ENCODE results near the gene SLC5A6.

SLC5A6 gene
- 30.7 to 127 (median 83.6) reads per million in 9 experiments for total RNA-seq

DNA sequence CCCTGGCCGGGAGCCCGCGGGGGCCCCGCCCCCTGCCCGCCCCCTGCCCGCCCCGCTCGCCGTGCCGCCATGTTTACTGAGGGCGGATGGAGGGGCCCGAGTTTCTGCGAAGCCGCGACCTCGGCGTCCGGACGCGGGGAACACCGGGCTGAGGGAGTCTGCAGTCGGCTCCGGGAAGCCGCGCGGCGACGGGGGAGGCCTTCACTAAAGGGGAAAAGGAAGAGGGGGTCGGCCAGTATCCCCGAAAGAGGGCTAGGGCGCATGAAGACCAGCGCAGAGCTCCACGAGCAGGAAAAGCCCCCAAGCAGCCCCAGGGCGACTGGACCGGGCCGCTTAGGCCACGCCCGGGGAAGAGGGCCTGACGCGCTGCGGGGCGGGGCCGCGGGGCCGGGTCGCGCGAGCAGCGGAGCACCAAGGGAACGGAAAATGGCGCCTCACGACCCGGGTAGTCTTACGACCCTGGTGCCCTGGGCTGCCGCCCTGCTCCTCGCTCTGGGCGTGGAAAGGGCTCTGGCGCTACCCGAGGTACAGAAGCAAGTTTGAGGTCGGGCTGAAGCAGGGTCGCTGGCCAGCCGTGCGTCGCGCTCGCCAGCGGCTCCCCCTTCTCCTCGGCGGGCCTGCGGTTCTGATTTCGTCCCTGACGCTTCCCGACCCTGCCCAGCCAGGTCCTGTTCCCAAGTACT, at the start of gene SLC5A6, which contains the start of gene ATRAID:
Gene SLC5A6, minus strand, starts transcription at position 326 of the 683 bp plus-strand sequence. CDS start 4,618 bp downstream, outside the sequence.
Gene ATRAID, plus strand, starts transcription at position 99 of the 683 bp plus-strand sequence. Its CDS starts 328 bp downstream, at position 427.
- ATAC-seq (replicated peaks) (peak; percentile 87), DNase-seq (peak; percentile 83 to 89 (median 87))
- H3K9me3 Mint-ChIP-seq, result no peaks in the 10 kb centered on the region
- H3K27ac Mint-ChIP-seq, result peak within 1 kb of the TSS; percentile 100
- H3K4me1 Mint-ChIP-seq (ENCODE audit: low read depth in 2 of 2), result peaks cover 22 to 36% of the 10 kb centered on the region in 2 donors
- H3K36me3 Mint-ChIP-seq (ENCODE audit: insufficient read depth), result peaks cover 23% of the 10 kb centered on the region
- peak within 1 kb of the TSS; percentile 96 to 100 for H3K4me3 Mint-ChIP-seq
- H3K27me3 Mint-ChIP-seq, result no peaks in the 10 kb centered on the region

GRCh38 chr2:27261241-27261925, 49.3 kb upstream of the SLC5A6 start:
- Mint-ChIP-seq H3K4me3 (peak overlapping the region; percentile 73 to 84), H3K27ac (no peak overlapping the region), H3K36me3 (ENCODE audit: insufficient read depth) (peaks cover 6% of the 10 kb centered on the region), H3K4me1 (ENCODE audit: low read depth in 2 of 2) (peaks cover 22 to 27% of the 10 kb centered on the region in 2 donors), H3K27me3 (peaks cover 73 to 77% of the 10 kb centered on the region in 2 donors), H3K9me3 (no peaks in the 10 kb centered on the region)
- DNase-seq (no peak), ATAC-seq (replicated peaks) (no peak)

DNA sequence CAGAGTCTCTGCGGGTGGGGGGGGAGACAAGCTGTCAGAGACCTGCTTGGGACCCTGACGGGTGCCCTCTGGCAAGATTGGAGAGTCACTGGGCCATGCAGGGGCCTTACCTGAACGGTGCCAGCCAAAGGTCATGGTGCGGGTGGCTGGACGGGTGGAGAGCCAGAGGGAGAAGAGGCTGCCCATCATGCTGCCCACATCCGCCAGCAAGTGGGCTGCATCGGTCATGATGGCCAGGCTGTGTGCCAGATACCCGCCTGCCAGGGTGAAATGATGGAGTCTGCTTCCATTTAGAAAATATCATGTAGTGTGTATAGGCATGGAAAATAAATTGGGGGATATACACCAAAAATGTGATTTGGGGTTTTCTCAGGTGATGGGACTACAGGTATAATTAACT, 46.0 kb upstream of the SLC5A6 start:
- ATAC-seq (replicated peaks) (no peak), DNase-seq (no peak)
- H3K27me3 Mint-ChIP-seq, result peaks cover 78 to 88% of the 10 kb centered on the region in 2 donors
- H3K9me3 Mint-ChIP-seq, result no peaks in the 10 kb centered on the region
- peaks cover 6% of the 10 kb centered on the region for H3K36me3 Mint-ChIP-seq (ENCODE audit: insufficient read depth)
- H3K27ac Mint-ChIP-seq, result no peak overlapping the region
- peaks cover 10 to 13% of the 10 kb centered on the region in 2 donors for H3K4me1 Mint-ChIP-seq (ENCODE audit: low read depth in 2 of 2)
- H3K4me3 Mint-ChIP-seq, result no peak overlapping the region

- H3K27me3 Mint-ChIP-seq, result peaks cover 78 to 84% of the 10 kb centered on the region in 2 donors
- DNase-seq, result no peak
- no peaks in the 10 kb centered on the region for H3K9me3 Mint-ChIP-seq
- H3K4me1 Mint-ChIP-seq (ENCODE audit: low read depth in 2 of 2), result peaks cover 9 to 12% of the 10 kb centered on the region in 2 donors
- H3K4me3 Mint-ChIP-seq, result no peak overlapping the region
- no peak for ATAC-seq (replicated peaks)
- no peak overlapping the region for H3K27ac Mint-ChIP-seq
- peaks cover 6% of the 10 kb centered on the region for H3K36me3 Mint-ChIP-seq (ENCODE audit: insufficient read depth)
Measured at GRCh38 chr2:27256855-27257454, 44.9 kb upstream of the SLC5A6 start.

DNA sequence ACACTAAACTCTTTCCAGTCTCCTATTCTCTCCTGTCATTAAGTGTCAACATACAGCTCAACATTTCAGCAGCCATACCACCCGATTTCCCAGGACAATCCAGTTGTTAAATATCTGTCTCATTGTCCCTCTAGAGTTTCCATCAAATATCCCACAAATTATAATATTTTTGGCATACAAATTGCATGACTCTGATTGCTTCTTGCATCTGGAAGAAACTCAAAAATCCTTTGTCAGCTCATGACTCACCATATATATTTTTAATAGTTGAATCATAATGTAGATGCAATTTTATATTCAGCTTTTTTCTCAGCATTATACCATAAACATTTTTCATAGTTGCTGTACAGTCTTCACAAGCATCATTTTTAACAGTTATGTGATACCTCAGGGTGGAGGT, 43.6 kb upstream of the SLC5A6 start:
- peaks cover 0 to under 1% of the 10 kb centered on the region in 2 donors for H3K4me1 Mint-ChIP-seq (ENCODE audit: low read depth in 2 of 2)
- no peak overlapping the region for H3K4me3 Mint-ChIP-seq
- ATAC-seq (replicated peaks), result no peak
- no peak overlapping the region for H3K27ac Mint-ChIP-seq
- peaks cover 3% of the 10 kb centered on the region for H3K36me3 Mint-ChIP-seq (ENCODE audit: insufficient read depth)
- no peaks in the 10 kb centered on the region for H3K9me3 Mint-ChIP-seq
- peaks cover 79 to 84% of the 10 kb centered on the region in 2 donors for H3K27me3 Mint-ChIP-seq
- DNase-seq, result no peak

- Mint-ChIP-seq H3K4me3 (no peak overlapping the region), H3K27ac (no peak overlapping the region), H3K9me3 (no peaks in the 10 kb centered on the region), H3K4me1 (ENCODE audit: low read depth in 2 of 2) (no peaks in the 10 kb centered on the region), H3K27me3 (peaks cover 76 to 83% of the 10 kb centered on the region in 2 donors), H3K36me3 (ENCODE audit: insufficient read depth) (peaks cover 3% of the 10 kb centered on the region)
- ATAC-seq (replicated peaks), result no peak
- DNase-seq, result no peak
Measured at GRCh38 chr2:27255187-27255586, 43.1 kb upstream of the SLC5A6 start.

GRCh38 chr2:27251766-27252165, 39.7 kb upstream of the SLC5A6 start:
- H3K4me3 Mint-ChIP-seq, result no peak overlapping the region
- peaks cover 6% of the 10 kb centered on the region for H3K36me3 Mint-ChIP-seq (ENCODE audit: insufficient read depth)
- no peak for DNase-seq
- H3K27ac Mint-ChIP-seq, result no peak overlapping the region
- H3K9me3 Mint-ChIP-seq, result no peaks in the 10 kb centered on the region
- no peak for ATAC-seq (replicated peaks)
- no peaks in the 10 kb centered on the region for H3K4me1 Mint-ChIP-seq (ENCODE audit: low read depth in 2 of 2)
- peaks cover 49% of the 10 kb centered on the region in 2 donors for H3K27me3 Mint-ChIP-seq

GRCh38 chr2:27250652-27251379, 38.7 kb upstream of the SLC5A6 start:
- H3K4me1 Mint-ChIP-seq (ENCODE audit: low read depth in 2 of 2), result no peaks in the 10 kb centered on the region
- H3K4me3 Mint-ChIP-seq, result no peak overlapping the region
- H3K36me3 Mint-ChIP-seq (ENCODE audit: insufficient read depth), result peaks cover 6% of the 10 kb centered on the region
- no peaks in the 10 kb centered on the region for H3K9me3 Mint-ChIP-seq
- peak overlapping the region in 1 of 2 donors; percentile 71 for H3K27ac Mint-ChIP-seq
- H3K27me3 Mint-ChIP-seq, result peaks cover 39 to 41% of the 10 kb centered on the region in 2 donors
- ATAC-seq (replicated peaks), result no peak
- DNase-seq, result no peak

GRCh38 chr2:27249891-27250651, 38.0 kb upstream of the SLC5A6 start:
- no peak overlapping the region for H3K4me3 Mint-ChIP-seq
- ATAC-seq (replicated peaks) (peak; percentile 54), DNase-seq (peak; percentile 25 to 33 (median 33))
- H3K36me3 Mint-ChIP-seq (ENCODE audit: insufficient read depth), result peaks cover 6% of the 10 kb centered on the region
- H3K9me3 Mint-ChIP-seq, result no peaks in the 10 kb centered on the region
- H3K27me3 Mint-ChIP-seq, result peaks cover 32 to 33% of the 10 kb centered on the region in 2 donors
- no peaks in the 10 kb centered on the region for H3K4me1 Mint-ChIP-seq (ENCODE audit: low read depth in 2 of 2)
- H3K27ac Mint-ChIP-seq, result peak overlapping the region in 1 of 2 donors; percentile 71

DNA sequence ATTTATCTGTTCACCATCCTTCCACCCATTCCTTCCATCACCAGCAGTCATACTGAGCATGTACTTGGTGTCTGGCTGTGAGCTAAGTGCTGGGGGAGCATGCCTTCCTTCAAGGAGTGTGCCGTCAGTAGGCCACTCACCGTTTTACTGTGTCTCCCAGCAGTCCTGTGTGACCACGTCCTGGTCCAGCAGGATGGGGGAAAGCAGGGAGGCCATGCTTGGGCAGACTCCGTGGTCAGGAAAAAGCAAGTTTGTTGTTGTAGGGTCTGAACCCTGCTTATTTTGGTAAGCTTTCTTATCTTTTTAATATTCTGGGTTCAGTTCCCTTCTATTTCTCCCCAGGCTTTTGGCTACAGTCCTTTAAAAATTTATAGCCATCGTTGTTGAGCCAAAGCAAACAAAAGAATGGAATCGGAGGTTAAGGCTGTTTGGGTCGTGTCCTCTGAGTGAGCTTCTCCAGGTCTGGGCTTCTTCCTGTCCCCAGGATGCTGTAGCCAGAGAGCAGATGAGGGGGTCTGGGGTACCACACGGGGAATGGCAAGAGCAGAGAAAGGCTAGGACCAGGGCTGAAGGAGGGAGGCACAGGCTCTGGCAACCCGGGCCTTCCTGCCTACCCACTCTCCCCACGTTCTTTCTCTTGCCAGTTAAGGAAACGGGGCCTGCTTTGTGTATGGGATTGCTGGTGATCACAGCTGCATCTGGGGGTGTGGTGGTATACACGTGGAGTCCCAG, 37.3 kb upstream of the SLC5A6 start:
- H3K9me3 Mint-ChIP-seq, result no peaks in the 10 kb centered on the region
- no peak for ATAC-seq (replicated peaks)
- H3K27me3 Mint-ChIP-seq, result peaks cover 24 to 26% of the 10 kb centered on the region in 2 donors
- H3K27ac Mint-ChIP-seq, result no peak overlapping the region
- H3K4me1 Mint-ChIP-seq (ENCODE audit: low read depth in 2 of 2), result no peaks in the 10 kb centered on the region
- DNase-seq, result no peak
- no peak overlapping the region for H3K4me3 Mint-ChIP-seq
- H3K36me3 Mint-ChIP-seq (ENCODE audit: insufficient read depth), result peaks cover 6% of the 10 kb centered on the region

- Mint-ChIP-seq H3K36me3 (ENCODE audit: insufficient read depth) (peaks cover 10% of the 10 kb centered on the region), H3K4me3 (no peak overlapping the region), H3K27ac (no peak overlapping the region), H3K27me3 (peaks cover 18 to 22% of the 10 kb centered on the region in 2 donors), H3K4me1 (ENCODE audit: low read depth in 2 of 2) (no peaks in the 10 kb centered on the region), H3K9me3 (no peaks in the 10 kb centered on the region)
- no peak for DNase-seq
- ATAC-seq (replicated peaks), result no peak
Measured at GRCh38 chr2:27247893-27248292, 35.8 kb upstream of the SLC5A6 start.

DNA sequence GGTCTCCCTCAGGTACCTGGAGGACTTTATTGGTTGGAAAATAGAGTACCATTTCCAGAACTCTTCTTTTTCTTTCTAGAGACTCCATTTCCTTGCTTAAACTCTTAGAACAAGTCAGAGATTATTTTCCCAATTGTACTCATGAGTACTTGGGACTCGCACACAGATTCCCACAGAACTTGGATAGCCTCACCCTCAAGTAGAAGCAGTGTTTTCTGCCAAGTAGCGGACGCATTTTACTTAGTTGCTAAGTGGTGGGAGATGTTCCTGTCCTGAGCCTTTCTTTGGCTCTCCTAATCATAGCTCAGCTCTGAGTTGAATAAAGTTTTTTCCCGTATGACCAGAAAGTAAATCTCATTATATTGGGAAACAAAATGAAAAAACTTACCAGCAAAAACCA, 33.6 kb upstream of the SLC5A6 start:
- no peak for DNase-seq
- H3K4me3 Mint-ChIP-seq, result no peak overlapping the region
- H3K9me3 Mint-ChIP-seq, result no peaks in the 10 kb centered on the region
- no peak for ATAC-seq (replicated peaks)
- H3K27ac Mint-ChIP-seq, result no peak overlapping the region
- H3K27me3 Mint-ChIP-seq, result peaks cover 4 to 7% of the 10 kb centered on the region in 2 donors
- peaks cover 0 to 6% of the 10 kb centered on the region in 2 donors for H3K4me1 Mint-ChIP-seq (ENCODE audit: low read depth in 2 of 2)
- peaks cover 16% of the 10 kb centered on the region for H3K36me3 Mint-ChIP-seq (ENCODE audit: insufficient read depth)

Measured in effector memory CD8-positive, alpha-beta T cell (primary cell).